ENCODE data around the gene DLD. TPM values are rescaled to one million over a fixed set of nuclear protein-coding genes. Genes with fewer than 3 reads are reported as not detected.
A peak's percentile ranks its signal among the peaks of the same experiment; 100 is the strongest.

The DLD gene
- total and polyA plus RNA-seq, 2 of the 13 experiments (the other 11 are each of a cell fraction or from before 2014, with no cell fraction given), result 56.8 to 95.2 TPM

GRCh38 chr7:107967420-107967819, 76.4 kb downstream of the DLD start (continued):
- TF ChIP-seq IRF2 (CRISPR knock-in tag; IDR thresholded peaks at IDR 0.05), result peak; percentile 60; the same call in 1 of the 2 replicates
- TF ChIP-seq ZNF839 (CRISPR knock-in tag; IDR thresholded peaks at IDR 0.05; ENCODE audit: borderline replicate concordance), result no peak
- TF ChIP-seq HOXA5 (CRISPR knock-in tag; IDR thresholded peaks at IDR 0.05), result no peak
- no peak for TF ChIP-seq KAT8 (CRISPR knock-in tag; IDR thresholded peaks at IDR 0.05)
- no peak for TF ChIP-seq KDM5B (CRISPR knock-in tag; IDR thresholded peaks at IDR 0.05; ENCODE audit: borderline replicate concordance)
- TF ChIP-seq ZNF619 (CRISPR knock-in tag; IDR thresholded peaks at IDR 0.05), result no peak
- no peak for TF ChIP-seq PHB2 (IDR thresholded peaks at IDR 0.05; ENCODE audit: partially characterized antibody)
- TF ChIP-seq FOSL2 (CRISPR knock-in tag; IDR thresholded peaks at IDR 0.05), result peak; percentile 72
- no peak for TF ChIP-seq ZNF598 (CRISPR knock-in tag; IDR thresholded peaks at IDR 0.05; ENCODE audit: borderline replicate concordance)
- TF ChIP-seq ATF4 (CRISPR knock-in tag; IDR thresholded peaks at IDR 0.05), result no peak
- no peak for TF ChIP-seq ZSCAN9 (CRISPR knock-in tag; IDR thresholded peaks at IDR 0.05; ENCODE audit: borderline replicate concordance)
- TF ChIP-seq ZNF232 (CRISPR knock-in tag; IDR thresholded peaks at IDR 0.05; ENCODE audit: borderline replicate concordance), result no peak
- peak; percentile 48; the same call in 1 of the 2 replicates for TF ChIP-seq ZNF646 (CRISPR knock-in tag; IDR thresholded peaks at IDR 0.05)
- TF ChIP-seq SRSF4 (IDR thresholded peaks at IDR 0.05; ENCODE audit: low read depth, low read length, poor library complexity, severe bottlenecking), result no peak
- no peak for TF ChIP-seq BRF2 (CRISPR knock-in tag; IDR thresholded peaks at IDR 0.05)
- no peak for TF ChIP-seq THAP9 (CRISPR knock-in tag; IDR thresholded peaks at IDR 0.05; ENCODE audit: borderline replicate concordance)
- peak; percentile 76; the same call in 1 of the 2 replicates for TF ChIP-seq TOE1 (CRISPR knock-in tag; IDR thresholded peaks at IDR 0.05)

Data from HepG2 (cell line).